ENCODE results near the gene NHS.

NHS gene

DNA sequence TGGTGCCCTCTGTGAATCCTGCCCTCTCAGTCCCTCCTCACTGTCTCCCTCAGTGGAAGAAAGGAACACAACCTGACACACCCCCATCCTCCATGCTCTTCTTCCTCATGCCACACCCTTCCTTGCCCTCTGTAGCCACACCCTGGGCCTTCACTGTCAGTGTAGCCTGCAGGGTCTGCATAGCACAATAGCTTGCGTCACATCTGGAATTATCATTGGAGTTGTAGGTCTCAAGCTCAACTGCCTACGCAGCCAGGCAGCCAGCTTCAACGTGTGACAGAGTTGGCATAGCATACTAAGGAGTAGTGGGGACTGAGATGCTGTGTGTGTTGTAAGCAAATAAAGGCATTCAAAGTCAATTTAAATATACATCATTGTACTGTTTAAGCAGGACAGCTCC, 248.8 kb downstream of the NHS start:
- DNase-seq (ENCODE audit: low spot score) = no peak

DNA sequence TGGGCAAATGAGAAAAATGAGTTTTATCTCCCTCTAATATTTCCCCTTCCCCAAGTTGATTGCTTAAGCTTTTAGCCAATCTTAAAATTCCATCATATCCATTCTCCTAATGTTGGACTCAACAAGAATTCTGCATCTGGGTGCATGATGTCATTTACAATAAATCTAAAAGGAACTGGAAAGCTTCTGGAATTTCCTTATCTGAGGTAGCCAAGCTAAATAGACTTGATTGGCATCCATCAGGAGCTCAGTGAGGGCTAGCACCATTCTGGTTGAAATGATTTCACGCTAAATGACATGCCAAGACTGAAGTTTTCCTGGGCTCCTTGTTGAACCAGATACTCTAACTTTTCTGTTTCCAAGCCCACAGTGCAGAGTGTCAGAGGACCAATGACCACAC, 252.0 kb downstream of the NHS start:
- DNase-seq (ENCODE audit: low spot score) = no peak

DNA sequence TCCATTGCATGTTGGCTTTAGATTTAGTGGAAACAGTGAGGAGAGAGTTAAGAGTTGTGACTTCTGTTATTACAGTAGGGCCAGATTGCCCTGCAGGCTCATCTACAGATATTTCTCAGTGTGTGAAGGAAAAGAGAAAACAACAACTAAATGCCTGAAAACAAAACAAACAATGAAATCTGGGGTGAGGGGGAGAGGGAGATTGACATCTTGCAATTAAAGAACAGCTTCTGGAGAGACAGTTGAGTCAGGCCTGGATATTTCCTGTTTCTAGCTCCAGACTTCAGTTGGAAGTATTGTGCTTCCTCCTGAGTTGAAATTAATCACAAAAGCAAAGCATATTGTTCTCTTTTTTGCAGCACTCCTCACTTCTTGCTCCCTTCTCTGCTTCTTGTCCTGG, 254.0 kb downstream of the NHS start:
- DNase-seq (ENCODE audit: low spot score) = no peak

DNA sequence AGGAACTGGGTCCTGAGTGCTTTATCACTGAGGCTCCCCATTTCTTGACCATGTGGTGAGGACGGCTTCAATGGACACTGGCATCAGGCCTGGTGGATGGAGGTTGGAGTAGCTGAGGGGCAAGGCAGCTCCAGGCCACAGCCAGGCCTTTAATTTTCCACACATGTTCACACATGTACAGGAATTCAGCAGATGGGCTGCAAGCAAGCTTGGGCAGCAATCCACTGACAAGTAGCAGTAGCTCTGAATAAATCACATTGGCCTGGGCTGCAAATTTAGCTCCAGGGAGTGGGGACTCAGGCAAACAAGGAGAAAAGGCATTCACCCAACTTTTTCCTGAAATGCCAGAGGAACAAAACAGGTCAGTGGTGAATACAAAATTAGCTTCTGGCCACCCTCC, 254.5 kb downstream of the NHS start:
- no peak for DNase-seq (ENCODE audit: low spot score)

GRCh38 chrX:17631647-17632046, 256.6 kb downstream of the NHS start:
- no peak for DNase-seq (ENCODE audit: low spot score)

- DNase-seq (ENCODE audit: low spot score) = no peak
Measured at GRCh38 chrX:17632942-17633341, 257.9 kb downstream of the NHS start.

DNA sequence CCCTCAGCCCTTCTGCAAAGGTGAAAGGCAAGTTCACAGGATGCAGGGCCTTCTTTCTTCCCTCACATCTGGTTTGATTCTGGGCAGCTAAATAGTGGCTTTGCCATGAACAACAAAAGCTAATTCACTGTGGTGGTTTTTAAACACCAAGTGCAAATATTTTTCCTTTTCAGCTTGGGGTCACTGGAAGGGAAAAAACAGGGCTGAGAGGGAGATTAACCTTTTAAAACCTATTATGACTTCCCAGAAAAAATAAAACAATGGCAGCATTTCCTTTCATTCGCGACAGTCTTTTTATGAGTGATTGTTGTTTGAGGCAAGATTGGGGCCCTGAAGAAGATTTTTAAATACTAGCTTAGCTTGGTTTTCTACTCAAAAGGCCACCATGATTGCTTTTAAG, 258.5 kb downstream of the NHS start:
- no peak for DNase-seq (ENCODE audit: low spot score)

GRCh38 chrX:17634542-17635207, 259.7 kb downstream of the NHS start:
- DNase-seq (ENCODE audit: low spot score) = no peak

GRCh38 chrX:17635231-17635630, 260.2 kb downstream of the NHS start:
- no peak for DNase-seq (ENCODE audit: low spot score)

DNA sequence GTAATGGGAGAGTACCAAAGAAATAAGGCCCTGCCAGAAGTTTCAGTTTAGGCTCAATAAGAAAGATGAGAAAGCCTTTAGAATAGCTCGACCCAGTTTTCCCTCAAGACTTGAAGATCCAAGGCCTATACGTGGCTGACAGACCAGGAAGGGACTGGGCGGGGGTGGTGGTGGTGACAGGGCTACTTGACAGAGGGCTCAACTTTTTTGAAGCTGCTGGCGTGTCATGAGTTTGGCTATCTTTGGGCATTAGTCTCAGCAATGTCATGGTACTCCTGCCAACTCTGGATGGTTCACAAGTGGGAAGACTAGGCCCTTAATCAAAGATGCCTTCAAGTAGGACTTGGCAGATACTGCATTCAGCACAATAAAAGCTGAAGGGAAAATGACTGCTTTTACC, 262.2 kb downstream of the NHS start:
- DNase-seq (ENCODE audit: low spot score) = no peak

DNA sequence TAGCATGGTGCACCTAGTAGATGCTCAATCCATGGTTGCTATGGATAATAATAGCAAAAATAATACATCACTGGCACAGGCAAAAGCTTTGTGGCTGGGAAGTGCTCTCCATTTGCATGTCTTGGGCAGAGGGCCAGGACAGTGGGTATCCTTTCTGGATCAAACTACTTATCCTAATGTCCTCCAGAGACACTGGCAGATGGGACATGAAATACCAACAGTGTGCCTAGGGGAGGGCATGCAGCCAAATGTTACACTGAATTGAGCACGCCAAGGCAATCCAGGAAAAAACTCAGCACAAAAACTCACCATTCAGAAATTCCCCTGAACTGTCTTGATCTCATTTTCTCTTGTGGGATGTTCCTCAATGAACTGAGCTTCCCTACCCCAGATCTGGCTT, 263.7 kb downstream of the NHS start:
- DNase-seq (ENCODE audit: low spot score) = no peak

- DNase-seq (ENCODE audit: low spot score) = no peak
Measured at GRCh38 chrX:17642891-17643290, 267.9 kb downstream of the NHS start.

DNA sequence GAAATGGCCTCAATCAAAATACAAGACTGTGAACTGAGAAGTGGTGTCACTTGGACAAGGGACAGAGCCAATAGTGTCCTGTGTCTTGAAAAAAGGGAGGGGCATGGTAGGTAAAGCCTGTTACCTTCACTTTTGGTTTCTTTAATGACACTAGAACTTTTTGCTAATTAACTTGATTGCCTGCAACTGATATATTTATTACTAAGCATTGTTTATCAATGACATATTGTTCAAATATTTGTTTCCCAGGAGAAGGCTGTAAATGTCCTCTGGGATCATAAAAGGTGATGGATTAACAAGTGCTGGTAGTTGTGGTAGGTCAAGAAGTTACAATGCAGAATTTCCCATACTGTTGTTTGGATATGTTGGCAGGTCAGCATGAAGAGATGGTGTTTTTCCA, 268.5 kb downstream of the NHS start:
- no peak for DNase-seq (ENCODE audit: low spot score)

- no peak for DNase-seq (ENCODE audit: low spot score)
Measured at GRCh38 chrX:17644001-17644400, 269.0 kb downstream of the NHS start.

DNA sequence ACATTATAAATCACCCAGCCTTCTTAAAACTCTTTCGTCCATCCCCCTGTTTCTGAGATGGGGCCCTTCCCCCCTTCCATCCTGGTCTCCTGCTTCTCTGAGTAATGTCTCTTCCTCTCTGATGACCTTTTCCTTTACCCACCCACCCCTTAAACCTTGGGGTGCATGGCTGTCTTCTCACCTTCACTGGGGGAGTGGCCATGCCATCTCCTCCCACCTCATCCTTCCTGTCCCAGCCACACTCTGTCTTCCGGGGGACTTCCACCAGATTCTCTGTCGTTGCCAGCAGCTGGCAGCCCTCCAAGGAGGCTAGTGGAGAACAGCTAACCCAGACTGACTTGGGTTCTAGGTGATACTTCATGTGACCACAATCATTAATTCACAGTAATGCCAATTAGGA, 279.1 kb downstream of the NHS start:
- DNase-seq (ENCODE audit: low spot score) = no peak

DNA sequence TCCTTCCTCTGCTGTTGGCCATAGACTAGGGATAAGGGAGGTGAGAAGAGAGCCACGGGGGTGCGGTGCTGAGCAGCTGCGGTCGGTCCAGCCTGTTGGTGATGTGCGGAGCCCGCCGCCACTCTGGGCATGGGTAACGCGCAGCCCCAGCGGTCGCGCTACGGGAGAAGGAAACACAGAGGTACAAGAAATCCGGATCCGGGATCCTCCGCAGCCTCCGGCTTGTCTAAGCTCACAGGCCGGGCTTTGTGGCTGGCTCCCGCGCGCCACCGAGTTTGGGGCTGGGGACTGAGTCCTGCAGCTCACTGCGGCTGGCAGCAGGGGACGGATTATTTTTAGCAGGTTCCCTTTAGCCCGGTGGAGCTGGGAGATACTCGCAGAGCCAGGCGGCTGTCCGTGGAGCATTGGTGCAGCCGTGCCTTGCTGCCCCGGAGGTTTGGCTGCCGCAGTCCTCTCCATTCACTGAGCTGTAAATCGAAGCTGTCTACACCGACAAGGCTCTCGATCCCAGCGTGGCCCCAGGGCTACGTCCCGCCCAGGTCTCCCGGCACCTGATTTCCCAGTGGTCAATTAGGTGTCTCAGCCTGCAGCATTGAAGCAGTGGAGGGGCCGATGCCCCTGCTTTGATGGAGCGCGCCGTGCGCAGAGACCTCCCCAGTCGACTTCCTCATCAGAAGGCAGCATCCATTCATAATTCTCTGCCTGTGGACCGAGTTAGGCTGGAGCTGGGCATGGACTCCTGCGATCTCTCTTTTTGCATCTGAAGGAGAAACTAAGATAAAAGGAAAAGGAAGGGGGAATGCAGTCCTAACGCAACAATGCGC, 280.4 kb downstream of the NHS start:
- DNase-seq (ENCODE audit: low spot score) = no peak

- DNase-seq (ENCODE audit: low spot score) = no peak
Measured at GRCh38 chrX:17656035-17656418, 281.0 kb downstream of the NHS start.

DNA sequence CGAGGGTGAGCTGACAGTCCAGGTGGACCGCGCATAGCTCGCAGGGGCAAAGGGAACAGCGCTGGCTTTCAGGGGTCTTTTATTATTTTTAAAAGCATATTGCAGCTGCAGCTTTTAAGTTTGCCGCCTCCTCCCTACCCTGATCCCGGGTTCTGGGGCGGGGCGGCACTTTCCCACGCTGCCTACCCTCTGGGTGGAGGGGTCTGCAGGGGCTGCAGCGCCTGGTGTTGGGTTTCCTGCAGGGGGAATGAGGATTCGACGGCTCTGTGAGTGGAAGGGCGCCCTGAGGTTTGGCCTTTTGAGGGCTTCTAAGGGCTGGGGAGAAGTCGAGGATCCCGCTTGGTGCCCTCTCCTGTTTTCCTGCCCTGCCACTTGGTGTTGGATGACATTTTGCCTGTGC, 281.6 kb downstream of the NHS start:
- DNase-seq (ENCODE audit: low spot score) = no peak

DNA sequence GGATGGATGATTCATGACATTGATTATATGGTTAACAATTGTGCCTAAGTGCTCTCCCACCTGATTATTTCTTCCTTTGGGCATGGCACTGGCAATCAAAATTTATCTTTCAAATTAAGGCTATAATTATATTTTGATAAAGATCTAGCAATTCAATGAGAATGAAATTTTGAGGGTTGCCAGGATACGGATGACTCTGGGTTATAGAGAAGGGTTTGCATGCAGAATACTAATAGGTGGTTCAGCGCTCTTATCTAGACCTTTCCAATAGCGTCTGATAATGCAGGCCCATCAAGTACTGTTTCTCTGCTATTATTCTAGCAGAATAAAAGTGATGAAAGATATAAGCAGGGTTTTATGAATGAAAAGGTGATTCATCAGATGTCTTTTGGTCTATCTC, 287.4 kb downstream of the NHS start:
- no peak for DNase-seq (ENCODE audit: low spot score)

GRCh38 chrX:17668929-17669328, 293.9 kb downstream of the NHS start:
- no peak for DNase-seq (ENCODE audit: low spot score)

DNA sequence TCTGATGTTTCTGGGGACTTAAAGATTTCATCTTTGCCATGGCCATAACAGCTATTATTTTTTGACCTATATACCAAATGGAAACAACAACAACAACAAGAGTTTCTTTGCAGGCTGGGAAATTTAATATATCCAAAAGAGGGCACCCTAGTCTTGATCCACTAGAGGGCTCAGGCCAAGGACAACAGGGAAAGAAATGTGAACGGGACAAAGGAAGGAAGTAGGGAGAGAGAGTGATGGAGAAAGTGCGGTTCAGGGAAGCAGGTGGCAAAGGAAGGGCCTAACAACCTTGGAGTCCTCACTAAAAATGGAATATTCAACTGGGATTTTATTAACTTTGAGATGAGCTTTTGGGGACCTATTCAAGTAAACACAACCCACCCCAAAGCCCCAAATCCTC, 294.5 kb downstream of the NHS start:
- DNase-seq (ENCODE audit: low spot score) = no peak

DNA sequence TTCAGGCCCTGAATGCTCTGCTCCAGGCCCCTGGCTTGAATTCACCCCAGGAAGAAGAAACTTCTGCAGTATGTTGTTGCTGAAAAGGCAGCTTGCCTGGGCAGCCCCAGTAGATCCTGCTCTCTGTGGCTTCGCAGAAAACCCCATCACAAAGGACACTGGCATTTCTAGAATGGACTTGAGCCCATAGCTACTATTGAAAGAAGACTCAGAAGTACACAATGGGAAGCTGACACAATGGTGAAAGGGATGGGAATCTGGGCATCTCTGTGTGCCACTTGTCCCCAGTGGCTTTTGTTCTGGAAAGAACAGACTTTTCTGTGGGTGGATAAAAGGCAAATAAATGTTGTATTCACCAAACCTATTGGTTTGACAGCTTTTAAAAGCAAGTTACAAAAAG, 294.9 kb downstream of the NHS start:
- DNase-seq (ENCODE audit: low spot score) = no peak

DNA sequence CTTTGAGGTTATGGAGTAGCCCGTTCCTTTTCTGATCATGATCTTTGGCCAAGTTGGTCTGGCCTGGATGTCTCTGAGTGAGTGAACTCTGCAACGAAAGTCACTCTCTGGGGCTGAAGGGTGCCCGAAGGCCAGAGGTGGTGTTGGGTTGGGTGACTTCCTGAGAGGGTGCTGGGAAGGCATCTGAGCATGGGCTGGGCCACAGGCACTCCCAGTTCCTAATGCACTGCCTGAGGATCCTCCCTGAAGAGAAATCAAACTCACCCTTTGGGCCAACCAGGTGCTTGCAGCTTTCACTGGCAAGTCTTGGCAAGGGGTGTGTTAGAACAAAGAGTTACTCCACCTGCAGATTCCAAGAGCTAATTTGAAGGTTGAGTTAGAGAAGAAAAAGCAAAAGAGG, 295.9 kb downstream of the NHS start:
- no peak for DNase-seq (ENCODE audit: low spot score)

- no peak for DNase-seq (ENCODE audit: low spot score)
Measured at GRCh38 chrX:17674601-17675000, 299.6 kb downstream of the NHS start.
